Measurements from ENCODE around the gene TBC1D20.
"Not testable (repeated sequence)": the region's sequence is repeated elsewhere in the genome, so short reads cannot be mapped to it uniquely, and the experiment has no call there.

TBC1D20 gene

GRCh38 chr20:487655-488054 lies 25.3 kb upstream of the TBC1D20 start:
- H3K27ac ChIP-seq (ENCODE audit: low read length) = no peak overlapping the region
- H3K4me1 ChIP-seq (ENCODE audit: control insufficient read depth, low read depth, low read length) = no peaks in the 10 kb centered on the region
- H3K4me3 ChIP-seq (ENCODE audit: low read length) = no peak overlapping the region
- no peaks in the 10 kb centered on the region for H3K9me3 ChIP-seq (ENCODE audit: control insufficient read depth, low read depth, low read length)
- peaks cover 88% of the 10 kb centered on the region for H3K36me3 ChIP-seq (ENCODE audit: control insufficient read depth, low read depth, low read length)
- no peaks in the 10 kb centered on the region for H3K27me3 ChIP-seq (ENCODE audit: control insufficient read depth, insufficient read depth, low read length)
- H3K9ac ChIP-seq (ENCODE audit: low read length) = no peak overlapping the region

- Histone ChIP-seq H3K9ac (ENCODE audit: low read length) (no peak overlapping the region), H3K27me3 (ENCODE audit: control insufficient read depth, insufficient read depth, low read length) (no peaks in the 10 kb centered on the region), H3K9me3 (ENCODE audit: control insufficient read depth, low read depth, low read length) (no peaks in the 10 kb centered on the region), H3K36me3 (ENCODE audit: control insufficient read depth, low read depth, low read length) (peaks cover 79% of the 10 kb centered on the region), H3K4me1 (ENCODE audit: control insufficient read depth, low read depth, low read length) (no peaks in the 10 kb centered on the region), H3K4me3 (ENCODE audit: low read length) (no peak overlapping the region), H3K27ac (ENCODE audit: low read length) (no peak overlapping the region)
Observed at GRCh38 chr20:483815-484644, 21.7 kb upstream of the TBC1D20 start.

- Histone ChIP-seq H3K36me3 (ENCODE audit: control insufficient read depth, low read depth, low read length) (peaks cover 70% of the 10 kb centered on the region), H3K27me3 (ENCODE audit: control insufficient read depth, insufficient read depth, low read length) (no peaks in the 10 kb centered on the region), H3K9ac (ENCODE audit: low read length) (no peak overlapping the region)
Observed at GRCh38 chr20:481167-481566, 18.8 kb upstream of the TBC1D20 start.

GRCh38 chr20:480044-480443 lies 17.7 kb upstream of the TBC1D20 start:
- no peak overlapping the region for H3K4me3 ChIP-seq (ENCODE audit: low read length)

More at GRCh38 chr20:481167-481566, 18.8 kb upstream of the TBC1D20 start:
- H3K4me3 ChIP-seq (ENCODE audit: low read length) = no peak overlapping the region
- H3K4me1 ChIP-seq (ENCODE audit: control insufficient read depth, low read depth, low read length) = no peaks in the 10 kb centered on the region
- no peak overlapping the region for H3K27ac ChIP-seq (ENCODE audit: low read length)
- H3K9me3 ChIP-seq (ENCODE audit: control insufficient read depth, low read depth, low read length) = no peaks in the 10 kb centered on the region

GRCh38 chr20:479487-479886 lies 17.2 kb upstream of the TBC1D20 start:
- Histone ChIP-seq H3K36me3 (ENCODE audit: control insufficient read depth, low read depth, low read length) (peaks cover 57% of the 10 kb centered on the region), H3K9ac (ENCODE audit: low read length) (no peak overlapping the region), H3K27ac (ENCODE audit: low read length) (no peak overlapping the region), H3K27me3 (ENCODE audit: control insufficient read depth, insufficient read depth, low read length) (no peaks in the 10 kb centered on the region), H3K4me1 (ENCODE audit: control insufficient read depth, low read depth, low read length) (no peaks in the 10 kb centered on the region), H3K9me3 (ENCODE audit: control insufficient read depth, low read depth, low read length) (no peaks in the 10 kb centered on the region), H3K4me3 (ENCODE audit: low read length) (no peak overlapping the region)

More at GRCh38 chr20:480044-480443, 17.7 kb upstream of the TBC1D20 start:
- H3K9ac ChIP-seq (ENCODE audit: low read length) = no peak overlapping the region
- no peaks in the 10 kb centered on the region for H3K9me3 ChIP-seq (ENCODE audit: control insufficient read depth, low read depth, low read length)
- H3K36me3 ChIP-seq (ENCODE audit: control insufficient read depth, low read depth, low read length) = peaks cover 59% of the 10 kb centered on the region
- H3K27ac ChIP-seq (ENCODE audit: low read length) = no peak overlapping the region
- no peaks in the 10 kb centered on the region for H3K4me1 ChIP-seq (ENCODE audit: control insufficient read depth, low read depth, low read length)
- no peaks in the 10 kb centered on the region for H3K27me3 ChIP-seq (ENCODE audit: control insufficient read depth, insufficient read depth, low read length)

- Histone ChIP-seq H3K4me3 (ENCODE audit: low read length) (no peak overlapping the region), H3K27ac (ENCODE audit: low read length) (no peak overlapping the region), H3K9ac (ENCODE audit: low read length) (no peak overlapping the region), H3K4me1 (ENCODE audit: control insufficient read depth, low read depth, low read length) (no peaks in the 10 kb centered on the region), H3K36me3 (ENCODE audit: control insufficient read depth, low read depth, low read length) (peaks cover 52% of the 10 kb centered on the region), H3K9me3 (ENCODE audit: control insufficient read depth, low read depth, low read length) (no peaks in the 10 kb centered on the region), H3K27me3 (ENCODE audit: control insufficient read depth, insufficient read depth, low read length) (no peaks in the 10 kb centered on the region)
Observed at GRCh38 chr20:478949-479429, 16.7 kb upstream of the TBC1D20 start.

GRCh38 chr20:478010-478948 lies 15.9 kb upstream of the TBC1D20 start:
- Histone ChIP-seq H3K27me3 (ENCODE audit: control insufficient read depth, insufficient read depth, low read length) (no peaks in the 10 kb centered on the region), H3K36me3 (ENCODE audit: control insufficient read depth, low read depth, low read length) (peaks cover 46% of the 10 kb centered on the region), H3K9ac (ENCODE audit: low read length) (no peak overlapping the region), H3K4me3 (ENCODE audit: low read length) (no peak overlapping the region), H3K27ac (ENCODE audit: low read length) (no peak overlapping the region), H3K9me3 (ENCODE audit: control insufficient read depth, low read depth, low read length) (no peaks in the 10 kb centered on the region), H3K4me1 (ENCODE audit: control insufficient read depth, low read depth, low read length) (no peaks in the 10 kb centered on the region)

GRCh38 chr20:476561-477249 lies 14.4 kb upstream of the TBC1D20 start:
- not testable (repeated sequence) for H3K27me3 ChIP-seq (ENCODE audit: control insufficient read depth, insufficient read depth, low read length); H3K27ac ChIP-seq (ENCODE audit: low read length); H3K4me3 ChIP-seq (ENCODE audit: low read length); H3K9ac ChIP-seq (ENCODE audit: low read length); H3K4me1 ChIP-seq (ENCODE audit: control insufficient read depth, low read depth, low read length); H3K9me3 ChIP-seq (ENCODE audit: control insufficient read depth, low read depth, low read length)
- peaks cover 31% of the 10 kb centered on the region for H3K36me3 ChIP-seq (ENCODE audit: control insufficient read depth, low read depth, low read length)

- Histone ChIP-seq H3K9ac (ENCODE audit: low read length) (no peak overlapping the region), H3K27me3 (ENCODE audit: control insufficient read depth, insufficient read depth, low read length) (no peaks in the 10 kb centered on the region), H3K4me3 (ENCODE audit: low read length) (no peak overlapping the region), H3K4me1 (ENCODE audit: control insufficient read depth, low read depth, low read length) (no peaks in the 10 kb centered on the region), H3K9me3 (ENCODE audit: control insufficient read depth, low read depth, low read length) (no peaks in the 10 kb centered on the region), H3K27ac (ENCODE audit: low read length) (no peak overlapping the region), H3K36me3 (ENCODE audit: control insufficient read depth, low read depth, low read length) (peaks cover 24% of the 10 kb centered on the region)
Observed at GRCh38 chr20:475463-476357, 13.4 kb upstream of the TBC1D20 start.

- no peak overlapping the region for H3K4me3 ChIP-seq (ENCODE audit: low read length)
- peaks cover 19% of the 10 kb centered on the region for H3K36me3 ChIP-seq (ENCODE audit: control insufficient read depth, low read depth, low read length)
- no peak overlapping the region for H3K9ac ChIP-seq (ENCODE audit: low read length)
- H3K4me1 ChIP-seq (ENCODE audit: control insufficient read depth, low read depth, low read length) = no peaks in the 10 kb centered on the region
- H3K9me3 ChIP-seq (ENCODE audit: control insufficient read depth, low read depth, low read length) = no peaks in the 10 kb centered on the region
- H3K27ac ChIP-seq (ENCODE audit: low read length) = no peak overlapping the region
- no peaks in the 10 kb centered on the region for H3K27me3 ChIP-seq (ENCODE audit: control insufficient read depth, insufficient read depth, low read length)
Observed at GRCh38 chr20:474581-474980, 12.2 kb upstream of the TBC1D20 start.

Measured in iPS-18a (cell line).